GM21367 (cell line): ENCODE results near the gene IGFBP3.

Experiments used
- ATAC-seq: cut with Tn5 transposase; IDR thresholded peaks from one replicate; pipeline ENCODE4 v1.9.1; 2021; ENCODE audit not compliant: unreplicated experiment

IGFBP3 gene

GRCh38 chr7:45873355-45873754 lies 47.7 kb downstream of the IGFBP3 start:
- ATAC-seq: no peak

- no peak for ATAC-seq
Measured at GRCh38 chr7:45873035-45873354, 48.1 kb downstream of the IGFBP3 start, which contains the start of gene CCDC201. Gene CCDC201 (minus strand): TSS chr7:45873082. CDS start chr7:45873007, 75 bp downstream.

- ATAC-seq: no peak
Measured at GRCh38 chr7:45872116-45873034, 48.7 kb downstream of the IGFBP3 start.

DNA sequence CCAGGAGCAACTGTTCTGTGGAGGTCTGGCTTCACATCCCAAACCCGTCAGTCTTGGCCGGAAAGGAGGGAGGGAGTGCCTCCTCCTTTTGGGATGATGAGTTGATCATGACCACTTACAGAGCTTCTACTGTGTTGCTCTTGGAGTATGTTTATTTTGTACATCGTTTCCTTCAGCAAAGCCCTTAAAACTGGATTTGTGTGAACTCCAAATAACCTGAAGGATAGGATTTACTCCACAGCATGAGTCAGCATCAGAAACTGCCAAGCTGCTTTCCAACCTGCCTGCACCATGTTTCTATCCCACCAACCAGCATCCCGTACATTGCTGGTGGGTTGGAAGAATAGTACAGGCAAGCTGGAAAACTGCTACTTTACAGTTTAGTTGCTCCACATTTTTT lies 51.6 kb downstream of the IGFBP3 start:
- ATAC-seq: no peak

GRCh38 chr7:45867471-45867870 lies 53.6 kb downstream of the IGFBP3 start:
- ATAC-seq: no peak

- no peak for ATAC-seq
Measured at GRCh38 chr7:45865594-45866410, 55.3 kb downstream of the IGFBP3 start.

DNA sequence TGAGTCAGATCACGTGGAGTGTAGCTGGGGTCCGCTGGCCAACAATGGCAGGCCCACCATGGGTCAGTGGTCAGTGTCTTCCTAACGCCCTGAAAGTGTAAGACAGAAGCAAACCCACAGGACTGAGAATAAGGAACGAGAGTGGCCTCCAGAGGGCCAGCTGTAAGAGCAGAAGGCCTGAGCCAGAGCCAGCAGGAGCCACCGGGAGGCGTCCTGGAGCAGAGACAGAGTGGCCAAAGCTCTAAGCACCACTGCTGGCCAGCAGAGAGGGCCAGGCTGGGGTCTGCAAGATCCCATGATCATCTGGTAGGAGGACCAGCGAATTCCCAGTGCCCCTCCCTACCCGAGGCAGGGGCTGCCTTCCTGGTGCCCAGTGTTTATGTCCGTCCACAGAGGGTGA lies 57.4 kb downstream of the IGFBP3 start:
- no peak for ATAC-seq
